Effector CD4-positive, alpha-beta T cell (primary cell): ENCODE measurements around the gene SPACA9.

Source experiments
- DNase-seq: peaks from one replicate; pipeline ENCODE4 v3.0.0-alpha.2; 2020

SPACA9 gene

GRCh38 chr9:132864277-132864676 is 14.4 kb upstream of the SPACA9 start:
- no peak for DNase-seq

- DNase-seq = no peak
Measured at GRCh38 chr9:132864691-132865090, 14.0 kb upstream of the SPACA9 start.

- no peak for DNase-seq
Measured at GRCh38 chr9:132866898-132867297, 11.8 kb upstream of the SPACA9 start.

- no peak for DNase-seq
Measured at GRCh38 chr9:132869266-132869665, 9.4 kb upstream of the SPACA9 start.

GRCh38 chr9:132873403-132873802 is 5.3 kb upstream of the SPACA9 start:
- DNase-seq = no peak

- no peak for DNase-seq
Measured at GRCh38 chr9:132875159-132875558, 3.5 kb upstream of the SPACA9 start.

GRCh38 chr9:132876849-132877248 is 1.8 kb upstream of the SPACA9 start:
- no peak for DNase-seq

- no peak for DNase-seq
Measured at GRCh38 chr9:132877458-132877823, 1.3 kb upstream of the SPACA9 start.

GRCh38 chr9:132877824-132878694 is 639 bp upstream of the SPACA9 start, which contains the start of gene AK8:
Gene AK8, minus strand, starts transcription at chr9:132878284. Its CDS starts 29 bp downstream, at chr9:132878255.
- DNase-seq = peak; percentile 61

- DNase-seq = no peak
Measured at GRCh38 chr9:132879457-132880323, 992 bp downstream of the SPACA9 start.

- DNase-seq = no peak
Measured at GRCh38 chr9:132880324-132880661, 1.6 kb downstream of the SPACA9 start.

GRCh38 chr9:132881826-132882225 is 3.1 kb downstream of the SPACA9 start:
- DNase-seq = no peak

- DNase-seq = no peak
Measured at GRCh38 chr9:132882616-132883015, 3.9 kb downstream of the SPACA9 start.

GRCh38 chr9:132883349-132884294 is 4.9 kb downstream of the SPACA9 start:
- DNase-seq = no peak

- no peak for DNase-seq
Measured at GRCh38 chr9:132885720-132886333, 7.1 kb downstream of the SPACA9 start.

- no peak for DNase-seq
Measured at GRCh38 chr9:132886334-132886725, 7.6 kb downstream of the SPACA9 start.

- no peak for DNase-seq
Measured at GRCh38 chr9:132887181-132888120, 8.8 kb downstream of the SPACA9 start.

- DNase-seq = no peak
Measured at GRCh38 chr9:132888151-132888550, 9.5 kb downstream of the SPACA9 start.

- DNase-seq = no peak
Measured at GRCh38 chr9:132892400-132892799, 13.7 kb downstream of the SPACA9 start.

- DNase-seq = no peak
Measured at GRCh38 chr9:132894346-132894745, 15.6 kb downstream of the SPACA9 start.
